Measurements from ENCODE around the gene FANCC. TPM values are rescaled to one million over a fixed set of nuclear protein-coding genes. Genes with fewer than 3 reads are reported as not detected.

FANCC gene
- total RNA-seq, 1 donor: 3.8 TPM

DNA sequence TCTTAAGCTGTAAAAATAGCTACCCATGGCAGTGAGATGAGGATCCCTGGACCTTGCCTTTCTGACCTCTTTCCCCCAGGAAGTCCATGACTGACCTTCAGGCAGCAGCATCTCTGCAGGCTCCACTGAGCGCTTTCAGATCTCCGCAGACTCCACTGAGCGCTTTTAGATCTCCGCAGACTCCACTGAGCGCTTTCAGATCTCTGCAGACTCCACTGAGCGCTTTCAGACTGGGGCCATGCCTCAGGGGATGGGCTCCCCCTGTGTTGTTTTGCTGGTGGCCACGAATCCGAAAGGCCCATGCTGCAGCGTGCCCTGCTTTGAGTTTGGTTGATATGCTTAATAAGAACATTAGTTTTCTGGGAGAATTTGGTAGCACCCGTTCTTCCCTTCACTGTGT is 254.2 kb downstream of the FANCC start:
- H3K27me3 ChIP-seq (ENCODE audit: insufficient read depth, low read length): no peaks in the 10 kb centered on the region
- no peaks in the 10 kb centered on the region for H3K9me3 ChIP-seq (ENCODE audit: low read depth, low read length)
- H3K4me1 ChIP-seq (ENCODE audit: insufficient read depth, low read length): no peaks in the 10 kb centered on the region
- H3K4me3 ChIP-seq (ENCODE audit: low read length): no peak overlapping the region

GRCh38 chr9:95062596-95063065 is 254.9 kb downstream of the FANCC start:
- no peak overlapping the region for H3K4me3 ChIP-seq (ENCODE audit: low read length)
- H3K9me3 ChIP-seq (ENCODE audit: low read depth, low read length): no peaks in the 10 kb centered on the region
- no peaks in the 10 kb centered on the region for H3K4me1 ChIP-seq (ENCODE audit: insufficient read depth, low read length)
- no peaks in the 10 kb centered on the region for H3K27me3 ChIP-seq (ENCODE audit: insufficient read depth, low read length)

GRCh38 chr9:95061916-95062595 is 255.5 kb downstream of the FANCC start:
- H3K9me3 ChIP-seq (ENCODE audit: low read depth, low read length): no peaks in the 10 kb centered on the region
- H3K4me3 ChIP-seq (ENCODE audit: low read length): no peak overlapping the region
- no peaks in the 10 kb centered on the region for H3K4me1 ChIP-seq (ENCODE audit: insufficient read depth, low read length)
- no peaks in the 10 kb centered on the region for H3K27me3 ChIP-seq (ENCODE audit: insufficient read depth, low read length)

GRCh38 chr9:95060916-95061315 is 256.6 kb downstream of the FANCC start:
- no peaks in the 10 kb centered on the region for H3K4me1 ChIP-seq (ENCODE audit: insufficient read depth, low read length)
- no peaks in the 10 kb centered on the region for H3K27me3 ChIP-seq (ENCODE audit: insufficient read depth, low read length)
- H3K9me3 ChIP-seq (ENCODE audit: low read depth, low read length): no peaks in the 10 kb centered on the region
- no peak overlapping the region for H3K4me3 ChIP-seq (ENCODE audit: low read length)

GRCh38 chr9:95060234-95060633 is 257.3 kb downstream of the FANCC start:
- Histone ChIP-seq H3K4me3 (ENCODE audit: low read length) (no peak overlapping the region), H3K27me3 (ENCODE audit: insufficient read depth, low read length) (no peaks in the 10 kb centered on the region), H3K4me1 (ENCODE audit: insufficient read depth, low read length) (no peaks in the 10 kb centered on the region), H3K9me3 (ENCODE audit: low read depth, low read length) (no peaks in the 10 kb centered on the region)

GRCh38 chr9:95058795-95059386 is 258.6 kb downstream of the FANCC start:
- Histone ChIP-seq H3K4me1 (ENCODE audit: insufficient read depth, low read length) (no peaks in the 10 kb centered on the region), H3K4me3 (ENCODE audit: low read length) (no peak overlapping the region), H3K9me3 (ENCODE audit: low read depth, low read length) (no peaks in the 10 kb centered on the region), H3K27me3 (ENCODE audit: insufficient read depth, low read length) (no peaks in the 10 kb centered on the region)

GRCh38 chr9:95058121-95058785 is 259.3 kb downstream of the FANCC start:
- no peaks in the 10 kb centered on the region for H3K4me1 ChIP-seq (ENCODE audit: insufficient read depth, low read length)
- H3K27me3 ChIP-seq (ENCODE audit: insufficient read depth, low read length): no peaks in the 10 kb centered on the region
- no peak overlapping the region for H3K4me3 ChIP-seq (ENCODE audit: low read length)
- no peaks in the 10 kb centered on the region for H3K9me3 ChIP-seq (ENCODE audit: low read depth, low read length)

GRCh38 chr9:95057101-95057500 is 260.4 kb downstream of the FANCC start:
- Histone ChIP-seq H3K4me1 (ENCODE audit: insufficient read depth, low read length) (no peaks in the 10 kb centered on the region), H3K27me3 (ENCODE audit: insufficient read depth, low read length) (no peaks in the 10 kb centered on the region), H3K4me3 (ENCODE audit: low read length) (no peak overlapping the region), H3K9me3 (ENCODE audit: low read depth, low read length) (no peaks in the 10 kb centered on the region)

- no peaks in the 10 kb centered on the region for H3K27me3 ChIP-seq (ENCODE audit: insufficient read depth, low read length)
- H3K4me1 ChIP-seq (ENCODE audit: insufficient read depth, low read length): no peaks in the 10 kb centered on the region
- H3K4me3 ChIP-seq (ENCODE audit: low read length): no peak overlapping the region
- no peaks in the 10 kb centered on the region for H3K9me3 ChIP-seq (ENCODE audit: low read depth, low read length)
Observed at GRCh38 chr9:95055851-95056551, 261.5 kb downstream of the FANCC start.

- Histone ChIP-seq H3K27me3 (ENCODE audit: insufficient read depth, low read length) (peaks cover under 1% of the 10 kb centered on the region), H3K4me1 (ENCODE audit: insufficient read depth, low read length) (no peaks in the 10 kb centered on the region), H3K4me3 (ENCODE audit: low read length) (no peak overlapping the region), H3K9me3 (ENCODE audit: low read depth, low read length) (no peaks in the 10 kb centered on the region)
Observed at GRCh38 chr9:95055334-95055850, 262.1 kb downstream of the FANCC start.

DNA sequence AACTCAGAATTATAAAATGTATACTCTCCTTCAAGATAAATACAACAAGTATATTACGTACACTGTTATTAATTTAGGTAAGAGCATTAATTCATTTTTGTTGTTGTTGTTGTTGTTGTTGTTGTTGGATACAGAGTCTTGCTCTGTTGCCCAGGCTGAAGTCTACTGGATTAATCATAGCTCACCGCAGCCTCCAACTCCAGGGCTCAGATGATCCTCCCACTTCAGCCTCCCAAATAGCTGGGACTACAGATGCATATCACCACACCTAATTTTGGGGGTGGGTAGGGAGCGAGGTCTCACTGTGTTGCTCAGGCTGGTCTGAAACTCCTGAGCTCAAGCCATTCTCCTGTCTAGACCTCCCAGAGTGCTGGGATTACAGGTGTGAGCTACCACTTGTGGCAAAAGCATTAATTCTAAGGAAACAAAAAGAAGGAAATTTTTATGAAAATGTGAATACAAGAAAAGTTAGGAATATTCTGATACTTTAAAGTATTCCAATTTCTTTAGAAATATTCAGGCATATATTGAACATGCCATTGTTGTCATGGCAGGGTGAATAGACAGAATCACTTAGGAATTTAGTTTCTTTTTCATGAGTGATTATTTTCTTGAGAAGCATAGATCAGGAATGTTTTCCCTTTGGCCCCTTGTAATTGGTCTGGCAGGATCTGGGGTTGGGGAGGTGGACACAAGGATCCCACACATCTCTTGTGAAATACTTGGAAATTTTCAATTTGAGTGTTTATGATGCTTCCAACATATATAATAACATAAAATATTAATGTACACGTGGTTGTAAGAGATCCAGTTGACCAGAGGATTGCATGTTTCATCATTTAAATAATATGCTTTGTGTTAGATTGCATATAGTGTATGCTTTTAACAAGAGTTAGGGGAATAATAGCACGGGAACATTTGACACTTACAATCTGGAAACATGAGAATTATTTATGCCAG is 263.6 kb downstream of the FANCC start:
- peaks cover 2% of the 10 kb centered on the region for H3K4me1 ChIP-seq (ENCODE audit: insufficient read depth, low read length)
- no peak overlapping the region for H3K4me3 ChIP-seq (ENCODE audit: low read length)
- no peaks in the 10 kb centered on the region for H3K9me3 ChIP-seq (ENCODE audit: low read depth, low read length)
- peaks cover 16% of the 10 kb centered on the region for H3K27me3 ChIP-seq (ENCODE audit: insufficient read depth, low read length)

- H3K9me3 ChIP-seq (ENCODE audit: low read depth, low read length): no peaks in the 10 kb centered on the region
Observed at GRCh38 chr9:95049761-95050160, 267.7 kb downstream of the FANCC start.

More at GRCh38 chr9:95049761-95050160, 267.7 kb downstream of the FANCC start:
- peaks cover 12% of the 10 kb centered on the region for H3K4me1 ChIP-seq (ENCODE audit: insufficient read depth, low read length)
- H3K4me3 ChIP-seq (ENCODE audit: low read length): no peak overlapping the region
- peaks cover 18% of the 10 kb centered on the region for H3K27me3 ChIP-seq (ENCODE audit: insufficient read depth, low read length)
